Panc1 (cell line): Measurements from ENCODE around the gene TUBA1C. TPM values are rescaled to one million over a fixed set of nuclear protein-coding genes. Genes with fewer than 3 reads are reported as not detected.
"Not testable (repeated sequence)": the region's sequence is repeated elsewhere in the genome, so short reads cannot be mapped to it uniquely, and the experiment has no call there.

ENCODE experiments used
- ATAC-seq: fragments of 200-7000 bp; cut with Tn5 transposase; 2 replicates; pipeline ENCODE4 v1.9.1; 2020; ENCODE audit warnings: mild to moderate bottlenecking, moderate library complexity
- BruUV-seq: library from RNA; stranded (reverse); fragments of 400-500 nt; replicated peaks from 2 replicates; lab custom pipeline; 2021; lab: Mats Ljungman, UMichigan
- CTCF ChIA-PET: fragments of 300-600 bp; sonication (Branson Sonifier 250); formaldehyde crosslinking; loops from one replicate; lab custom pipeline; 2022; ENCODE audit warnings: antibody characterized with exemption; lab: Charles Lee
- POLR2A ChIA-PET: fragments of 300-600 bp; sonication (Branson Sonifier 250); formaldehyde crosslinking; loops from one replicate; lab custom pipeline; 2022; ENCODE audit warnings: antibody characterized with exemption; lab: Charles Lee
- DNase-seq: peaks from one replicate; pipeline ENCODE4 v3.0.0-alpha.2; 2010; ENCODE audit warnings: low read depth, low spot score
- H3K27ac ChIP-seq: 2 replicates; pipeline ENCODE4 v1.5.1; 2011; ENCODE audit warnings: mild to moderate bottlenecking, low read length, inconsistent platforms
- H3K27me3 ChIP-seq: fragments of 200-500 bp; sonication (Bioruptor generic); 2 replicates; pipeline ENCODE4 v1.6.0; 2014; ENCODE audit warnings: low read length, inconsistent platforms; ENCODE audit not compliant: control insufficient read depth, insufficient read depth
- H3K36me3 ChIP-seq: fragments of 200-500 bp; sonication (Bioruptor generic); 2 replicates; pipeline ENCODE4 v1.5.1; 2014; ENCODE audit warnings: inconsistent platforms, mild to moderate bottlenecking, low read length, moderate library complexity; ENCODE audit not compliant: control insufficient read depth, insufficient read depth
- H3K4me1 ChIP-seq: 2 replicates; pipeline ENCODE4 v1.5.1; 2011; ENCODE audit warnings: inconsistent platforms, mild to moderate bottlenecking, low read length, moderate library complexity; ENCODE audit not compliant: control insufficient read depth, insufficient read depth
- H3K4me3 ChIP-seq, 2 experiments: 2 replicates each; pipeline ENCODE4 v1.5.1; 2011 to 2012; ENCODE audit warnings: low read depth in 2 of 2, low read length in 2 of 2, mild to moderate bottlenecking in 2 of 2, inconsistent platforms in 1 of 2, moderate library complexity in 1 of 2
- H3K9me3 ChIP-seq: fragments of 200-500 bp; sonication (Bioruptor generic); 2 replicates; pipeline ENCODE4 v1.5.1; 2014; ENCODE audit warnings: low read depth, mild to moderate bottlenecking, inconsistent platforms, low read length, moderate library complexity; ENCODE audit not compliant: control insufficient read depth, insufficient read depth
- CTCF ChIP-seq: fragments of 450-650 bp; IDR thresholded peaks from 2 replicates; pipeline ENCODE4 v1.5.1; 2017; ENCODE audit warnings: mild to moderate bottlenecking
- POLR2AphosphoS5 ChIP-seq: IDR thresholded peaks from 2 replicates; pipeline ENCODE4 v1.6.1; 2012; ENCODE audit warnings: mild to moderate bottlenecking, low read depth, low read length, moderate library complexity
- REST ChIP-seq, 2 experiments: IDR thresholded peaks; 2 replicates each; pipeline ENCODE4 v1.6.1; 2011 to 2012; ENCODE audit warnings: low read depth in 2 of 2, control low read depth in 1 of 2, low read length in 1 of 2, mild to moderate bottlenecking in 1 of 2, moderate library complexity in 1 of 2; ENCODE audit not compliant: insufficient read depth in 1 of 2
- SIN3A ChIP-seq: IDR thresholded peaks from 2 replicates; pipeline ENCODE4 v1.6.1; 2012; ENCODE audit warnings: low read depth, mild to moderate bottlenecking, low read length, moderate library complexity, borderline replicate concordance; ENCODE audit not compliant: insufficient read depth
- TCF7L2 ChIP-seq: IDR thresholded peaks from 2 replicates; pipeline ENCODE4 v1.6.1; 2011; ENCODE audit warnings: mild to moderate bottlenecking, low read depth, low read length, inconsistent platforms
- in situ Hi-C: cut with HindIII; loops from 2 replicates; pipeline ENCODE4 v1.10.0; 2016; ENCODE audit warnings: low sequenced_read_pairs, low pct_unique_long_range_greater_than_20kb
- intact Hi-C: fragments of 100-400 bp; cut with micrococcal nuclease; formaldehyde crosslinking; loops from one replicate; pipeline ENCODE4 v1.10.0; 2022; ENCODE audit not compliant: unreplicated experiment
- total RNA-seq: library from RNA; stranded (reverse); gene quantifications from one replicate; pipeline ENCODE4 v1.2.1, GENCODE V29; 2021; ENCODE audit not compliant: unreplicated experiment

The TUBA1C gene
- total RNA-seq, 1 experiment from 2014 or later, result 524 TPM

- in situ Hi-C loops, ATAC-seq, POLR2A ChIA-PET: not testable (repeated sequence)
Measured at GRCh38 chr12:49257508-49258184, 7.2 kb upstream of the TUBA1C start.

GRCh38 chr12:49259452-49259851, 5.4 kb upstream of the TUBA1C start:
- Histone ChIP-seq H3K4me3 (no peak overlapping the region), H3K9me3 (no peaks in the 10 kb centered on the region), H3K27ac (no peak overlapping the region), H3K4me1 (peaks cover 7% of the 10 kb centered on the region; the same call in 1 of the 2 replicates), H3K36me3 (no peaks in the 10 kb centered on the region), H3K27me3 (no peaks in the 10 kb centered on the region)
- intact Hi-C loops, result no loop called here
- in situ Hi-C loops, result no loop called here
- no TSS peak for BruUV-seq
- DNase-seq (no peak), ATAC-seq (no peak)
- TF ChIP-seq TCF7L2, result no peak
- TF ChIP-seq POLR2AphosphoS5, result no peak
- TF ChIP-seq SIN3A, result no peak
- no peak for TF ChIP-seq CTCF
- no peak for TF ChIP-seq REST (IDR thresholded peaks at IDR 0.05; ENCODE audit: insufficient read depth in 1 of 2, low read depth in 2 of 2, low read length in 1 of 2)
- ChIA-PET CTCF (no interaction called here), POLR2A (no interaction called here)

More at GRCh38 chr12:49257508-49258184, 7.2 kb upstream of the TUBA1C start:
- H3K4me1 ChIP-seq, intact Hi-C loops, H3K36me3 ChIP-seq, H3K9me3 ChIP-seq, H3K4me3 ChIP-seq, BruUV-seq, H3K27ac ChIP-seq, H3K27me3 ChIP-seq, DNase-seq: not testable (repeated sequence)
- CTCF ChIA-PET, result interaction anchor here (0.5 to 0.6 kb wide), 3 partner anchors 22 to 169 kb away, joined by 5 to 7 read pairs (median 5); no protein-coding TSS in a partner anchor

- peaks cover 2% of the 10 kb centered on the region; the same call in 1 of the 2 replicates for H3K36me3 ChIP-seq
- ATAC-seq, result no peak
Measured at GRCh38 chr12:49260166-49260565, 4.7 kb upstream of the TUBA1C start.

More at GRCh38 chr12:49260166-49260565, 4.7 kb upstream of the TUBA1C start:
- Histone ChIP-seq H3K27me3 (no peaks in the 10 kb centered on the region), H3K4me1 (peaks cover 7% of the 10 kb centered on the region; the same call in 1 of the 2 replicates), H3K9me3 (no peaks in the 10 kb centered on the region), H3K27ac (no peak overlapping the region), H3K4me3 (no peak overlapping the region)
- no peak for DNase-seq
- no peak for TF ChIP-seq REST (IDR thresholded peaks at IDR 0.05; ENCODE audit: insufficient read depth in 1 of 2, low read depth in 2 of 2, low read length in 1 of 2)
- TF ChIP-seq CTCF, result no peak
- in situ Hi-C loops, result no loop called here
- intact Hi-C loops, result no loop called here
- CTCF ChIA-PET, result no interaction called here
- BruUV-seq, result no TSS peak
- POLR2A ChIA-PET, result no interaction called here
